ENCODE results near the gene KCNIP3. TPM values are rescaled to one million over a fixed set of nuclear protein-coding genes. Genes with fewer than 3 reads are reported as not detected.

Gene KCNIP3
- total RNA-seq, 1 experiment from 2014 or later = 19.1 TPM

- TF ChIP-seq CTCF (conservative IDR thresholded peaks at IDR 0.05; ENCODE audit: low read depth, low read length) (no peak), EZH2phosphoT487 (IDR thresholded peaks at IDR 0.05; ENCODE audit: borderline replicate concordance, low read length) (no peak), EZH2 (IDR thresholded peaks at IDR 0.05; ENCODE audit: low read length, unreplicated experiment) (no peak)
- no peaks in the 10 kb centered on the region for H3K9me2 ChIP-seq (replicated peaks; ENCODE audit: low read length)
- BruUV-seq (replicated peaks) = no TSS peak
- no peaks in the 10 kb centered on the region for H3K27me3 ChIP-seq (ENCODE audit: low read length)
- no peak overlapping the region for H3K27ac ChIP-seq (ENCODE audit: low read length)
- ATAC-seq = no peak
- H3K36me3 ChIP-seq (ENCODE audit: low read depth, low read length) = no peaks in the 10 kb centered on the region
- ChIA-PET CTCF (no interaction called here), POLR2A (ENCODE audit: unreplicated experiment) (no interaction called here)
- no peak overlapping the region for H3K4me2 ChIP-seq (ENCODE audit: low read length)
- intact Hi-C loops (cut with micrococcal nuclease) = no loop called here
- no peak overlapping the region for H3K9ac ChIP-seq (ENCODE audit: low read length)
- no peaks in the 10 kb centered on the region for H3K9me3 ChIP-seq (ENCODE audit: low read length)
- H4K20me1 ChIP-seq (ENCODE audit: low read length) = no peaks in the 10 kb centered on the region
- H3K4me3 ChIP-seq (ENCODE audit: low read length) = no peak overlapping the region
- no peaks in the 10 kb centered on the region for H3F3A ChIP-seq (ENCODE audit: low read length, unreplicated experiment)
- H3K4me1 ChIP-seq (ENCODE audit: insufficient read depth, low read length) = no peaks in the 10 kb centered on the region
- no peak overlapping the region for H2AFZ ChIP-seq (ENCODE audit: low read length)
- H3K79me2 ChIP-seq (ENCODE audit: low read length) = no peaks in the 10 kb centered on the region
- no peak for DNase-seq
These were observed 93.8 kb downstream of the KCNIP3 start for GRCh38 chr2:95390881-95391321.

- BruUV-seq (replicated peaks) = no TSS peak
- H3K9ac ChIP-seq (ENCODE audit: low read length) = no peak overlapping the region
- no peak for TF ChIP-seq EZH2phosphoT487 (IDR thresholded peaks at IDR 0.05; ENCODE audit: borderline replicate concordance, low read length)
- no peaks in the 10 kb centered on the region for H3K9me2 ChIP-seq (replicated peaks; ENCODE audit: low read length)
- no peak overlapping the region for H3K4me3 ChIP-seq (ENCODE audit: low read length)
- H3K36me3 ChIP-seq (ENCODE audit: low read depth, low read length) = no peaks in the 10 kb centered on the region
- no peak for ATAC-seq
- H3K79me2 ChIP-seq (ENCODE audit: low read length) = no peaks in the 10 kb centered on the region
- no peaks in the 10 kb centered on the region for H3K4me1 ChIP-seq (ENCODE audit: insufficient read depth, low read length)
- intact Hi-C loops (cut with micrococcal nuclease) = no loop called here
- no peak overlapping the region for H2AFZ ChIP-seq (ENCODE audit: low read length)
- H3F3A ChIP-seq (ENCODE audit: low read length, unreplicated experiment) = no peaks in the 10 kb centered on the region
- no peaks in the 10 kb centered on the region for H4K20me1 ChIP-seq (ENCODE audit: low read length)
- no peak overlapping the region for H3K4me2 ChIP-seq (ENCODE audit: low read length)
- CTCF ChIA-PET = no interaction called here
- H3K9me3 ChIP-seq (ENCODE audit: low read length) = no peaks in the 10 kb centered on the region
- POLR2A ChIA-PET (ENCODE audit: unreplicated experiment) = no interaction called here
- no peaks in the 10 kb centered on the region for H3K27me3 ChIP-seq (ENCODE audit: low read length)
- DNase-seq = no peak
- no peak overlapping the region for H3K27ac ChIP-seq (ENCODE audit: low read length)
These were observed 94.6 kb downstream of the KCNIP3 start for GRCh38 chr2:95391641-95392310.

GRCh38 chr2:95392320-95392719, 95.2 kb downstream of the KCNIP3 start:
- Histone ChIP-seq H2AFZ (ENCODE audit: low read length) (no peak overlapping the region), H3K9me3 (ENCODE audit: low read length) (no peaks in the 10 kb centered on the region), H3K36me3 (ENCODE audit: low read depth, low read length) (no peaks in the 10 kb centered on the region), H3K27me3 (ENCODE audit: low read length) (no peaks in the 10 kb centered on the region), H3K9ac (ENCODE audit: low read length) (no peak overlapping the region), H3K4me3 (ENCODE audit: low read length) (no peak overlapping the region), H3K4me2 (ENCODE audit: low read length) (no peak overlapping the region), H3K27ac (ENCODE audit: low read length) (no peak overlapping the region), H3K79me2 (ENCODE audit: low read length) (no peaks in the 10 kb centered on the region), H4K20me1 (ENCODE audit: low read length) (no peaks in the 10 kb centered on the region), H3K4me1 (ENCODE audit: insufficient read depth, low read length) (no peaks in the 10 kb centered on the region), H3K9me2 (replicated peaks; ENCODE audit: low read length) (no peaks in the 10 kb centered on the region), H3F3A (ENCODE audit: low read length, unreplicated experiment) (no peaks in the 10 kb centered on the region)
- TF ChIP-seq EZH2 (IDR thresholded peaks at IDR 0.05; ENCODE audit: low read length, unreplicated experiment) (no peak), EZH2phosphoT487 (IDR thresholded peaks at IDR 0.05; ENCODE audit: borderline replicate concordance, low read length) (no peak), CTCF (conservative IDR thresholded peaks at IDR 0.05; ENCODE audit: low read depth, low read length) (no peak)
- no TSS peak for BruUV-seq (replicated peaks)
- CTCF ChIA-PET = no interaction called here
- ATAC-seq = no peak
- intact Hi-C loops (cut with micrococcal nuclease) = no loop called here
- POLR2A ChIA-PET (ENCODE audit: unreplicated experiment) = no interaction called here
- DNase-seq = no peak
